NT2/D1 (cell line): ENCODE data around the gene DOCK2.

Source experiments
- SUZ12 ChIP-seq: IDR thresholded peaks from 2 replicates; pipeline ENCODE4 v1.6.1; 2011; ENCODE audit not compliant: insufficient read length, insufficient read depth; ENCODE audit errors: extremely low read depth
- YY1 ChIP-seq: IDR thresholded peaks from 2 replicates; pipeline ENCODE4 v1.6.1; 2011; ENCODE audit not compliant: insufficient read length, insufficient read depth

DNA sequence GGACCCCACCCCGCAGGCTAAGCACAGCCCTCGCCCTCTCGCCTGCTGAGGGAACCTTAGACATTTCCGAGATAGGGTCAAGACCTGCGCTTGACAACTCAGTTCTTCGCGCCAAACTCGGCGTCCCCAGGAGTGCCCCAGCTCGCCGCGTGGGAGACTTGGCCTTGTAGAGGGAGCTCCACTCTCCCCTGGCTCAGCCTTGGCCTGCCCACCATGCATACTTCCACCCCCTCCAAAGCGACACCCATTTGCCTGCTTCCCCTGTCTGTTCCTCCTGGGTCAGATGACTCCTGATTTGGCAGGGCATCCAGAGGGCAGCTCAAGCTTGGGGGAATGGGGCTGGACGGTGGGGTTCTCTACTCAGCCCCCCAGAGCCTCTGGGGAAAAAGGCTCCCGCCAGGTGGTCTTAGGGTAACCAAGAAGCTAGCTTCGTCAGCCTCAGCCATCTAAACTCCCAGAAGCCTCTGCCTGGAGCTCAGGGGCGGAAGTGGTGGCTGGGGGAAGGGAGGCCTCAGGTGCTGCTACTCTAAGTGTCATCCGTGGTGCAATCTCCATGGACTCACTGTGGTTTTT, 560 bp downstream of the DOCK2 start:
- no peak for TF ChIP-seq SUZ12
- TF ChIP-seq YY1 = no peak
